GM20000 (cell line): Measurements from ENCODE around the gene LRIG1.

ENCODE experiments used
- DNase-seq: peaks from one replicate; pipeline ENCODE4 v3.0.0; 2012; ENCODE audit warnings: low spot score
- CTCF ChIP-seq: IDR thresholded peaks from 2 replicates; pipeline ENCODE4 v1.5.1; 2012; ENCODE audit warnings: mild to moderate bottlenecking, control low read depth; ENCODE audit errors: extremely low read depth, missing control alignments

Gene LRIG1

GRCh38 chr3:66437341-66437929 lies 63.4 kb downstream of the LRIG1 start:
- no peak for TF ChIP-seq CTCF
- no peak for DNase-seq

GRCh38 chr3:66435989-66436388 lies 64.8 kb downstream of the LRIG1 start:
- TF ChIP-seq CTCF: no peak
- DNase-seq: no peak

- TF ChIP-seq CTCF: no peak
- no peak for DNase-seq
Measured at GRCh38 chr3:66434726-66435125, 66.1 kb downstream of the LRIG1 start.

GRCh38 chr3:66433522-66433782 lies 67.4 kb downstream of the LRIG1 start:
- TF ChIP-seq CTCF: no peak
- no peak for DNase-seq

- TF ChIP-seq CTCF: no peak
- no peak for DNase-seq
Measured at GRCh38 chr3:66432767-66433521, 67.9 kb downstream of the LRIG1 start.

GRCh38 chr3:66432041-66432766 lies 68.6 kb downstream of the LRIG1 start:
- TF ChIP-seq CTCF: no peak

GRCh38 chr3:66431494-66431893 lies 69.3 kb downstream of the LRIG1 start:
- no peak for DNase-seq
- no peak for TF ChIP-seq CTCF

More at GRCh38 chr3:66432041-66432766, 68.6 kb downstream of the LRIG1 start:
- no peak for DNase-seq
